Esophagus muscularis mucosa (tissue), 3 donors: Measurements from ENCODE around the gene DPP4.

Source experiments
- POLR2A ChIP-seq: fragments of 450-650 bp; IDR thresholded peaks from one replicate; pipeline ENCODE4 v1.6.1; 2017; ENCODE audit warnings: antibody characterized with exemption, moderate library complexity, mild to moderate bottlenecking, low read depth
- TF ChIP-seq, protein P1 (sequence below), 3 experiments: fragments of 200-600 bp in 2 of 3; fragments of 450-650 bp in 1 of 3; sonication (generic) in 2 of 3; IDR thresholded peaks; one replicate each; pipeline ENCODE4 v1.5.1; 2017 to 2019; ENCODE audit warnings: antibody characterized with exemption in 3 of 3, mild to moderate bottlenecking in 2 of 3, moderate library complexity in 1 of 3

DNA sequence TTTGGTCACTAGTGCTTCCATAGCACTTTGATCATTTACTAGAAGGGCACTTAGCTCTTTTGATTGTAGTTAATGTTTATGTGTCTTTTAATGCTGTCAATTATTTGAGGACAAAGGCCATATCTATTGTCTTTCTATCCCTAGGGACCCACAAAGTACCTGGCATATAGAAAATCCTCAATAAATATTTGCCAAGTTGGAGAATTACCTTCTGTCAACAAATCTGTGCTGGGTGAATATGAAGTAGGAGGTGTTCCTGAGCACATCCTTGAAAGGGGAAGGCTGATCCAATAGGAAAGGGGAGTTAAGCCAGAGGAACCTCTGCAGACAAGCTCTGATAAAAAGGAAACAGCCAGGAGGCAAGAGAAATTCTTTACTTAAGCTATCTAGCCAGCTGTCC lies 8.2 kb downstream of the DPP4 start:
- TF ChIP-seq, protein P1, sequence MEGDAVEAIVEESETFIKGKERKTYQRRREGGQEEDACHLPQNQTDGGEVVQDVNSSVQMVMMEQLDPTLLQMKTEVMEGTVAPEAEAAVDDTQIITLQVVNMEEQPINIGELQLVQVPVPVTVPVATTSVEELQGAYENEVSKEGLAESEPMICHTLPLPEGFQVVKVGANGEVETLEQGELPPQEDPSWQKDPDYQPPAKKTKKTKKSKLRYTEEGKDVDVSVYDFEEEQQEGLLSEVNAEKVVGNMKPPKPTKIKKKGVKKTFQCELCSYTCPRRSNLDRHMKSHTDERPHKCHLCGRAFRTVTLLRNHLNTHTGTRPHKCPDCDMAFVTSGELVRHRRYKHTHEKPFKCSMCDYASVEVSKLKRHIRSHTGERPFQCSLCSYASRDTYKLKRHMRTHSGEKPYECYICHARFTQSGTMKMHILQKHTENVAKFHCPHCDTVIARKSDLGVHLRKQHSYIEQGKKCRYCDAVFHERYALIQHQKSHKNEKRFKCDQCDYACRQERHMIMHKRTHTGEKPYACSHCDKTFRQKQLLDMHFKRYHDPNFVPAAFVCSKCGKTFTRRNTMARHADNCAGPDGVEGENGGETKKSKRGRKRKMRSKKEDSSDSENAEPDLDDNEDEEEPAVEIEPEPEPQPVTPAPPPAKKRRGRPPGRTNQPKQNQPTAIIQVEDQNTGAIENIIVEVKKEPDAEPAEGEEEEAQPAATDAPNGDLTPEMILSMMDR (IDR thresholded peaks at IDR 0.05), result no peak
- no peak for TF ChIP-seq POLR2A
